ENCODE measurements around the gene SORL1.

DNA sequence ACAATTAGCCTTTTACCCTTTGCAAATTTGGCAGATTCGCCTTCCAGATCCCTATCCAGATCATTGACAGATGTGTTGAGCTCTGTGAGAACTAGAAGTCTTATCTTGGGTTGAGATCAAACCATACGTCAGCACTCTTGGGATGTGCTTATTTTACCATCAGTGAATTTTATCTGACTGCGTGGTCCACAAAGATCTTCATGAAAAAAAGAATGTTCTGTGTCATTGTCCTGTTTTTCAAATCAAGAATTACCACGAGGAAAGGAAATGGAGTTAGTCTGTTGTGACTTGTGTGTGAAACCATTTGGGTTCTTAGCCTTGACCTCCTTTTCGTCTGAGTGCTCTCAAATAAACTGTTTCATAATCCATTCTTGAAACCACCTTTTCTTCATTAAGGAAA lies 86.9 kb downstream of the SORL1 start:
- no peak for TF ChIP-seq CTCF (IDR thresholded peaks at IDR 0.05)
- no peak for TF ChIP-seq EZH2 (IDR thresholded peaks at IDR 0.05)
